Astrocyte (in vitro differentiated cells and primary cell): ENCODE data around the gene FRMD3.

Source experiments
- CTCF ChIP-seq: IDR thresholded peaks from 2 replicates; pipeline ENCODE4 v1.5.1; 2011; ENCODE audit warnings: low read depth, mild to moderate bottlenecking, inconsistent platforms, low read length, moderate library complexity; ENCODE audit not compliant: insufficient read depth
- EZH2 ChIP-seq: IDR thresholded peaks from 2 replicates; pipeline ENCODE4 v1.6.1; 2012; ENCODE audit warnings: mild to moderate bottlenecking, low read length, inconsistent platforms; ENCODE audit not compliant: insufficient read depth

DNA sequence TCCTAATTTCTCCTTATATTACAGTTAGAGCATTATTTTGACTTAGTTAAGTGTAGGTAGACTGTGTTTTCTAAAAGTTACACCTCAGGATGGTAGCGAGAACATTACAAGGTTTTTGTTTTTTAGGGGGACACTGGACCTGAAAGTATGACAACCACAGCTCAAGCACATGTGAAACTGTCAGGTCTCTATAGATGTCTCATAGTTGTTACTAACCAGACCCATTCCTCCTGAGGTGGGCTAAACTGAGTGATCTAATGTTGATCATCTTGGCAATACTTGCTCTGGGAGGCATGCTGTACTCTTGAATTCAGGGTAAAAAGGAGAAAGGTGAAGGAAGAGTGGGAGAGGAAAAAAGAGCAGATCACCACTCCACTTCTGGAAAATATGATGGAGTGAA, 278.6 kb downstream of the FRMD3 start:
- TF ChIP-seq CTCF = no peak
- TF ChIP-seq EZH2 = no peak
